Measurements from ENCODE around the gene GPNMB.

GRCh38 chr7:23246555-23246954, at the start of gene GPNMB:
- TF ChIP-seq, protein P1, sequence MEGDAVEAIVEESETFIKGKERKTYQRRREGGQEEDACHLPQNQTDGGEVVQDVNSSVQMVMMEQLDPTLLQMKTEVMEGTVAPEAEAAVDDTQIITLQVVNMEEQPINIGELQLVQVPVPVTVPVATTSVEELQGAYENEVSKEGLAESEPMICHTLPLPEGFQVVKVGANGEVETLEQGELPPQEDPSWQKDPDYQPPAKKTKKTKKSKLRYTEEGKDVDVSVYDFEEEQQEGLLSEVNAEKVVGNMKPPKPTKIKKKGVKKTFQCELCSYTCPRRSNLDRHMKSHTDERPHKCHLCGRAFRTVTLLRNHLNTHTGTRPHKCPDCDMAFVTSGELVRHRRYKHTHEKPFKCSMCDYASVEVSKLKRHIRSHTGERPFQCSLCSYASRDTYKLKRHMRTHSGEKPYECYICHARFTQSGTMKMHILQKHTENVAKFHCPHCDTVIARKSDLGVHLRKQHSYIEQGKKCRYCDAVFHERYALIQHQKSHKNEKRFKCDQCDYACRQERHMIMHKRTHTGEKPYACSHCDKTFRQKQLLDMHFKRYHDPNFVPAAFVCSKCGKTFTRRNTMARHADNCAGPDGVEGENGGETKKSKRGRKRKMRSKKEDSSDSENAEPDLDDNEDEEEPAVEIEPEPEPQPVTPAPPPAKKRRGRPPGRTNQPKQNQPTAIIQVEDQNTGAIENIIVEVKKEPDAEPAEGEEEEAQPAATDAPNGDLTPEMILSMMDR (conservative IDR thresholded peaks at IDR 0.05; ENCODE audit: low read depth, low read length), result no peak
- TF ChIP-seq EZH2 (IDR thresholded peaks at IDR 0.05; ENCODE audit: low read length, unreplicated experiment), result no peak
- TF ChIP-seq EZH2phosphoT487 (IDR thresholded peaks at IDR 0.05; ENCODE audit: borderline replicate concordance, low read length), result no peak
